Tibial nerve (tissue), 4 donors: Measurements from ENCODE around the gene ZNF182. TPM values are rescaled to one million over a fixed set of nuclear protein-coding genes. Genes with fewer than 3 reads are reported as not detected.

ENCODE experiments used
- DNase-seq, 2 donors: peaks; one replicate each; pipeline ENCODE4 v3.0.0-alpha.2; 2019; ENCODE audit warnings: low spot score in 2 of 2
- H3K27ac ChIP-seq, 4 donors: fragments of 200-600 bp; sonication (generic) in 3 of 4; one replicate each; pipeline ENCODE4 v1.5.1; 2017 to 2019; ENCODE audit warnings: mild to moderate bottlenecking in 1 of 4
- H3K27me3 ChIP-seq, 2 donors: fragments of 200-600 bp; sonication (generic) in 1 of 2; one replicate each; pipeline versions ENCODE4 v1.5.1 to v1.6.0; 2017 to 2019
- H3K36me3 ChIP-seq, 3 donors: fragments of 200-600 bp; sonication (generic); one replicate each; pipeline ENCODE4 v1.5.1; 2018 to 2019
- H3K4me1 ChIP-seq, 4 donors: fragments of 200-600 bp; sonication (generic) in 3 of 4; one replicate each; pipeline ENCODE4 v1.5.1; 2017 to 2019
- H3K4me3 ChIP-seq, 4 donors: fragments of 200-600 bp; sonication (generic) in 3 of 4; one replicate each; pipeline ENCODE4 v1.5.1; 2017 to 2019; ENCODE audit warnings: mild to moderate bottlenecking in 1 of 4, moderate library complexity in 1 of 4
- H3K9me3 ChIP-seq, 4 donors: fragments of 200-600 bp; sonication (generic) in 3 of 4; one replicate each; pipeline ENCODE4 v1.5.1; 2017 to 2019
- EP300 ChIP-seq, 2 donors: sonication (generic); formaldehyde crosslinking; IDR thresholded peaks; one replicate each; pipeline ENCODE4 v1.6.1; 2017; ENCODE audit warnings: antibody characterized with exemption in 2 of 2, mild to moderate bottlenecking in 1 of 2
- POLR2A ChIP-seq, 2 donors: fragments of 450-650 bp; IDR thresholded peaks; one replicate each; pipeline ENCODE4 v1.6.1; 2017; ENCODE audit warnings: antibody characterized with exemption in 2 of 2, mild to moderate bottlenecking in 2 of 2, moderate library complexity in 2 of 2
- WGBS, 2 donors: methylation state at CpG; one replicate each; pipeline ENCODE4 v1.1.5; 2018; 5-methylcytosine and 5-hydroxymethylcytosine counted together
- total RNA-seq, 4 donors: library from RNA; depleted of rRNA; stranded (reverse); fragments of >200 nt; gene quantifications; one replicate each; pipeline ENCODE4 v1.1.0, GENCODE V29; 2016
- TF ChIP-seq, protein P1 (sequence below), 5 experiments: fragments of 200-600 bp in 3 of 5; fragments of 450-650 bp in 2 of 5; sonication (generic) in 3 of 5; IDR thresholded peaks; one replicate each; pipeline ENCODE4 v1.5.1; 2016 to 2019; ENCODE audit warnings: antibody characterized with exemption in 5 of 5, mild to moderate bottlenecking in 3 of 5, moderate library complexity in 2 of 5

ZNF182 gene
- total RNA-seq, 4 donors from 2014 or later = 4.5 to 11.0 (median 7.4) TPM

- WGBS, 2 donors = 0 to 32% methylated on average over 2 to 18 of the region's 18 CpGs
Measured at GRCh38 chrX:48003367-48003757, 427 bp downstream of the ZNF182 start.

GRCh38 chrX:48002929-48003328 is 860 bp downstream of the ZNF182 start:
- TF ChIP-seq EP300 (IDR thresholded peaks at IDR 0.05) (no peak), POLR2A (IDR thresholded peaks at IDR 0.05) (no peak)
- TF ChIP-seq, protein P1, sequence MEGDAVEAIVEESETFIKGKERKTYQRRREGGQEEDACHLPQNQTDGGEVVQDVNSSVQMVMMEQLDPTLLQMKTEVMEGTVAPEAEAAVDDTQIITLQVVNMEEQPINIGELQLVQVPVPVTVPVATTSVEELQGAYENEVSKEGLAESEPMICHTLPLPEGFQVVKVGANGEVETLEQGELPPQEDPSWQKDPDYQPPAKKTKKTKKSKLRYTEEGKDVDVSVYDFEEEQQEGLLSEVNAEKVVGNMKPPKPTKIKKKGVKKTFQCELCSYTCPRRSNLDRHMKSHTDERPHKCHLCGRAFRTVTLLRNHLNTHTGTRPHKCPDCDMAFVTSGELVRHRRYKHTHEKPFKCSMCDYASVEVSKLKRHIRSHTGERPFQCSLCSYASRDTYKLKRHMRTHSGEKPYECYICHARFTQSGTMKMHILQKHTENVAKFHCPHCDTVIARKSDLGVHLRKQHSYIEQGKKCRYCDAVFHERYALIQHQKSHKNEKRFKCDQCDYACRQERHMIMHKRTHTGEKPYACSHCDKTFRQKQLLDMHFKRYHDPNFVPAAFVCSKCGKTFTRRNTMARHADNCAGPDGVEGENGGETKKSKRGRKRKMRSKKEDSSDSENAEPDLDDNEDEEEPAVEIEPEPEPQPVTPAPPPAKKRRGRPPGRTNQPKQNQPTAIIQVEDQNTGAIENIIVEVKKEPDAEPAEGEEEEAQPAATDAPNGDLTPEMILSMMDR (IDR thresholded peaks at IDR 0.05) = no peak
- Histone ChIP-seq H3K4me1 (peaks cover 0 to 12% (median 0%) of the 10 kb centered on the region in 4 donors), H3K27me3 (no peaks in the 10 kb centered on the region), H3K27ac (peak overlapping the region in 1 of 4 donors; percentile 85), H3K4me3 (peak overlapping the region in 3 of 4 donors; percentile 39 to 61 (median 55)), H3K36me3 (no peaks in the 10 kb centered on the region), H3K9me3 (no peaks in the 10 kb centered on the region)
- 42 to 50% methylated on average over 7 of the region's 7 CpGs for WGBS, 2 donors
- no peak for DNase-seq

More at GRCh38 chrX:48003367-48003757, 427 bp downstream of the ZNF182 start:
- Histone ChIP-seq H3K4me3 (peak overlapping the region; percentile 32 to 61 (median 47)), H3K9me3 (no peaks in the 10 kb centered on the region), H3K4me1 (peaks cover 0 to 12% (median 0%) of the 10 kb centered on the region in 4 donors), H3K27me3 (no peaks in the 10 kb centered on the region), H3K27ac (peak overlapping the region; percentile 34 to 85 (median 76)), H3K36me3 (no peaks in the 10 kb centered on the region)
- TF ChIP-seq POLR2A (IDR thresholded peaks at IDR 0.05) (no peak), EP300 (IDR thresholded peaks at IDR 0.05) (no peak)
- TF ChIP-seq, protein P1 (IDR thresholded peaks at IDR 0.05) = no peak
- no peak for DNase-seq

GRCh38 chrX:48002319-48002718 is 1.5 kb downstream of the ZNF182 start:
- H3K27me3 ChIP-seq = no peaks in the 10 kb centered on the region
- H3K36me3 ChIP-seq = no peaks in the 10 kb centered on the region
- TF ChIP-seq, protein P1 (IDR thresholded peaks at IDR 0.05) = no peak
- no peak for TF ChIP-seq POLR2A (IDR thresholded peaks at IDR 0.05)
- TF ChIP-seq EP300 (IDR thresholded peaks at IDR 0.05) = no peak
- no peak for DNase-seq
- no peaks in the 10 kb centered on the region for H3K9me3 ChIP-seq
- H3K4me3 ChIP-seq = no peak overlapping the region
- WGBS, 2 donors = 67 to 75% methylated on average over 3 of the region's 3 CpGs
- H3K4me1 ChIP-seq = peaks cover 0 to 12% (median 0%) of the 10 kb centered on the region in 4 donors
- no peak overlapping the region for H3K27ac ChIP-seq

DNA sequence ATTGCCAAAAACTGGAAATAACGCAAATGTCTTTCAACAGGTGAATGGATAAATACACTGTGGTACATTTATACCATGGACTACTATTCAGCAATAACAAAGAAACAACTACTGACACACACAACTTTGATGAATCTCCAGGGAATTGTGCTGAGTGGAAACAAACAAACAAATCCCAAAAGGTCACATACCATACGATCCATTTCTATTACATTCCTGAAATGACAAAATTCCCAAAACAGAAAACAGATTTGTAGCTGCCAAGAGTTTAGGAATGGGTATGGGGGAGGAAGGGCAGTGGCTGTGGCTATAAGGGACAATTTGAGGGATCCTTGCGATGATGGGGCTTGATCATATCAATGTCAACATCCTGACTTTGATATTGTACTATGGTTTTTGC is 2.5 kb downstream of the ZNF182 start:
- H3K36me3 ChIP-seq = peaks cover 0 to 9% (median 0%) of the 10 kb centered on the region in 3 donors
- no peak for DNase-seq
- peaks cover 0 to 12% (median 0%) of the 10 kb centered on the region in 4 donors for H3K4me1 ChIP-seq
- no peak overlapping the region for H3K27ac ChIP-seq
- H3K4me3 ChIP-seq = no peak overlapping the region
- WGBS, 2 donors = 59 to 74% methylated on average over 3 of the region's 3 CpGs
- H3K9me3 ChIP-seq = no peaks in the 10 kb centered on the region
- TF ChIP-seq, protein P1 (IDR thresholded peaks at IDR 0.05) = no peak
- TF ChIP-seq EP300 (IDR thresholded peaks at IDR 0.05) = no peak
- TF ChIP-seq POLR2A (IDR thresholded peaks at IDR 0.05) = no peak
- H3K27me3 ChIP-seq = no peaks in the 10 kb centered on the region

GRCh38 chrX:47992669-47993068 is 11.1 kb downstream of the ZNF182 start:
- H3K4me1 ChIP-seq = no peaks in the 10 kb centered on the region
- H3K36me3 ChIP-seq = peaks cover 0 to 23% (median 0%) of the 10 kb centered on the region in 3 donors
- 88 to 100% methylated on average over 2 of the region's 2 CpGs for WGBS, 2 donors
- TF ChIP-seq POLR2A (IDR thresholded peaks at IDR 0.05) = no peak
- no peak for TF ChIP-seq EP300 (IDR thresholded peaks at IDR 0.05)
- TF ChIP-seq, protein P1 (IDR thresholded peaks at IDR 0.05) = no peak
- H3K27me3 ChIP-seq = no peaks in the 10 kb centered on the region
- H3K9me3 ChIP-seq = no peaks in the 10 kb centered on the region
- no peak overlapping the region for H3K4me3 ChIP-seq
- DNase-seq = no peak
- no peak overlapping the region for H3K27ac ChIP-seq
